Neural progenitor cell (in vitro differentiated cells): ENCODE results near the gene VWA8.

Experiments used
- CTCF ChIP-seq: fragments of 200-600 bp; sonication (generic); IDR thresholded peaks from 2 replicates; pipeline ENCODE4 v1.5.1; 2017; ENCODE audit warnings: antibody characterized with exemption, mild to moderate bottlenecking
- EZH2 ChIP-seq: fragments of 200-600 bp; sonication (generic); IDR thresholded peaks from 2 replicates; pipeline ENCODE4 v1.6.1; 2017; ENCODE audit warnings: antibody characterized with exemption, mild to moderate bottlenecking, moderate library complexity
- EZH2phosphoT487 ChIP-seq: fragments of 200-600 bp; sonication (generic); IDR thresholded peaks from 2 replicates; pipeline ENCODE4 v1.6.1; 2017; ENCODE audit warnings: antibody characterized with exemption

- no peak for TF ChIP-seq CTCF
- no peak for TF ChIP-seq EZH2
- no peak for TF ChIP-seq EZH2phosphoT487
These were observed 333.5 kb downstream of the VWA8 start for GRCh38 chr13:41627425-41627824.
